ENCODE results near the gene CACNA2D4. TPM values are rescaled to one million over a fixed set of nuclear protein-coding genes. Genes with fewer than 3 reads are reported as not detected.

CACNA2D4 gene
- total RNA-seq, 1 experiment from 2014 or later, result not detected

GRCh38 chr12:1807087-1807860, 111.2 kb downstream of the CACNA2D4 start:
- CTCF ChIA-PET, result no interaction called here

GRCh38 chr12:1806301-1807086, 112.0 kb downstream of the CACNA2D4 start:
- BruUV-seq (replicated peaks), result no TSS peak
- no peak for TF ChIP-seq CTCF (conservative IDR thresholded peaks at IDR 0.05; ENCODE audit: low read depth, low read length)
- no peak for TF ChIP-seq EZH2 (IDR thresholded peaks at IDR 0.05; ENCODE audit: low read length, unreplicated experiment)
- POLR2A ChIA-PET (ENCODE audit: unreplicated experiment), result no interaction called here
- CTCF ChIA-PET, result no interaction called here
- H3K79me2 ChIP-seq (ENCODE audit: low read length), result no peaks in the 10 kb centered on the region
- no peak overlapping the region for H3K27ac ChIP-seq (ENCODE audit: low read length)
- ATAC-seq (no peak), DNase-seq (no peak)
- no peaks in the 10 kb centered on the region for H3K36me3 ChIP-seq (ENCODE audit: low read depth, low read length)
- no peak overlapping the region for H3K9ac ChIP-seq (ENCODE audit: low read length)
- H3K4me2 ChIP-seq (ENCODE audit: low read length), result no peak overlapping the region
- no peak overlapping the region for H2AFZ ChIP-seq (ENCODE audit: low read length)
- H3K27me3 ChIP-seq (ENCODE audit: low read length), result no peaks in the 10 kb centered on the region
- H3F3A ChIP-seq (ENCODE audit: low read length, unreplicated experiment), result no peaks in the 10 kb centered on the region
- H3K9me2 ChIP-seq (replicated peaks; ENCODE audit: low read length), result no peaks in the 10 kb centered on the region
- H4K20me1 ChIP-seq (ENCODE audit: low read length), result no peaks in the 10 kb centered on the region
- intact Hi-C loops (cut with micrococcal nuclease), result no loop called here
- no peaks in the 10 kb centered on the region for H3K4me1 ChIP-seq (ENCODE audit: insufficient read depth, low read length)
- H3K9me3 ChIP-seq (ENCODE audit: low read length), result no peaks in the 10 kb centered on the region
- H3K4me3 ChIP-seq (ENCODE audit: low read length), result no peak overlapping the region

More at GRCh38 chr12:1807087-1807860, 111.2 kb downstream of the CACNA2D4 start:
- Histone ChIP-seq H3K9me2 (replicated peaks; ENCODE audit: low read length) (no peaks in the 10 kb centered on the region), H3K27ac (ENCODE audit: low read length) (no peak overlapping the region), H3K4me3 (ENCODE audit: low read length) (no peak overlapping the region), H3K36me3 (ENCODE audit: low read depth, low read length) (no peaks in the 10 kb centered on the region), H3K79me2 (ENCODE audit: low read length) (no peaks in the 10 kb centered on the region), H2AFZ (ENCODE audit: low read length) (no peak overlapping the region), H3K27me3 (ENCODE audit: low read length) (no peaks in the 10 kb centered on the region), H3K4me2 (ENCODE audit: low read length) (no peak overlapping the region), H3K9ac (ENCODE audit: low read length) (no peak overlapping the region), H3K9me3 (ENCODE audit: low read length) (no peaks in the 10 kb centered on the region), H4K20me1 (ENCODE audit: low read length) (no peaks in the 10 kb centered on the region), H3K4me1 (ENCODE audit: insufficient read depth, low read length) (no peaks in the 10 kb centered on the region), H3F3A (ENCODE audit: low read length, unreplicated experiment) (no peaks in the 10 kb centered on the region)
- intact Hi-C loops (cut with micrococcal nuclease), result no loop called here
- POLR2A ChIA-PET (ENCODE audit: unreplicated experiment), result no interaction called here
- no peak for ATAC-seq
- BruUV-seq (replicated peaks), result no TSS peak
- DNase-seq, result no peak
- TF ChIP-seq CTCF (conservative IDR thresholded peaks at IDR 0.05; ENCODE audit: low read depth, low read length) (no peak), EZH2 (IDR thresholded peaks at IDR 0.05; ENCODE audit: low read length, unreplicated experiment) (no peak), EZH2phosphoT487 (IDR thresholded peaks at IDR 0.05; ENCODE audit: borderline replicate concordance, low read length) (no peak)
